GM23338 (cell line): ENCODE results near the gene MYORG. TPM values are rescaled to one million over a fixed set of nuclear protein-coding genes. Genes with fewer than 3 reads are reported as not detected.

ENCODE experiments used
- ATAC-seq: fragments of 200-7000 bp; cut with Tn5 transposase; 3 replicates; pipeline ENCODE4 v1.9.1; 2020
- DNase-seq: peaks from one replicate; pipeline ENCODE4 v3.0.0-alpha.2; 2015; ENCODE audit warnings: low spot score
- H2AFZ ChIP-seq: fragments of 200-600 bp; sonication (generic); 2 replicates; pipeline ENCODE4 v1.8.0; 2016; ENCODE audit warnings: antibody characterized with exemption, mild to moderate bottlenecking, moderate library complexity
- H3F3A ChIP-seq: fragments of 200-600 bp; sonication (generic); replicated peaks from 2 replicates; pipeline ENCODE4 v1.8.0; 2017; ENCODE audit warnings: antibody characterized with exemption, mixed run types, low read depth
- H3K27ac ChIP-seq: fragments of 200-600 bp; sonication (generic); 2 replicates; pipeline ENCODE4 v1.6.1; 2016; ENCODE audit warnings: low read depth
- H3K27me3 ChIP-seq: fragments of 200-600 bp; sonication (generic); 2 replicates; pipeline ENCODE4 v1.8.0; 2016; ENCODE audit warnings: mild to moderate bottlenecking, mixed run types, moderate library complexity; ENCODE audit not compliant: insufficient read depth
- H3K36me3 ChIP-seq: fragments of 200-600 bp; sonication (generic); 2 replicates; pipeline ENCODE4 v1.8.0; 2016; ENCODE audit warnings: mild to moderate bottlenecking; ENCODE audit not compliant: insufficient read depth
- H3K4me1 ChIP-seq: fragments of 200-600 bp; sonication (generic); 2 replicates; pipeline ENCODE4 v1.8.0; 2016; ENCODE audit warnings: mild to moderate bottlenecking, moderate library complexity; ENCODE audit not compliant: insufficient read depth
- H3K4me2 ChIP-seq: fragments of 200-600 bp; sonication (generic); 2 replicates; pipeline ENCODE4 v1.7.1; 2017; ENCODE audit warnings: mixed run types
- H3K4me3 ChIP-seq: fragments of 200-600 bp; sonication (generic); 2 replicates; pipeline ENCODE4 v1.6.1; 2016; ENCODE audit warnings: mixed run types
- H3K79me2 ChIP-seq: fragments of 200-600 bp; sonication (generic); replicated peaks from 2 replicates; pipeline ENCODE4 v1.8.0; 2017; ENCODE audit warnings: mild to moderate bottlenecking; ENCODE audit not compliant: insufficient read depth
- H3K9me2 ChIP-seq: fragments of 200-600 bp; sonication (generic); 2 replicates; pipeline ENCODE4 v1.8.0; 2017; ENCODE audit not compliant: insufficient read depth
- H4K20me1 ChIP-seq: fragments of 200-600 bp; sonication (generic); replicated peaks from 2 replicates; pipeline ENCODE4 v1.8.0; 2017; ENCODE audit warnings: mild to moderate bottlenecking; ENCODE audit not compliant: insufficient read depth
- H3K27ac Mint-ChIP-seq: 2 replicates; pipeline ENCODE4 v1.8.0; 2020; ENCODE audit warnings: inconsistent platforms, mild to moderate bottlenecking, moderate library complexity, mixed read lengths
- H3K27me3 Mint-ChIP-seq: 3 replicates; pipeline ENCODE4 v1.8.0; 2022; ENCODE audit warnings: low read depth, mild to moderate bottlenecking, moderate library complexity, mixed read lengths, inconsistent platforms; ENCODE audit not compliant: insufficient read depth, poor library complexity
- H3K36me3 Mint-ChIP-seq: 3 replicates; pipeline ENCODE4 v1.8.0; 2021; ENCODE audit warnings: low read depth, mild to moderate bottlenecking, inconsistent platforms, moderate library complexity, mixed read lengths
- H3K4me1 Mint-ChIP-seq: 3 replicates; pipeline ENCODE4 v1.8.0; 2020; ENCODE audit warnings: mild to moderate bottlenecking, inconsistent platforms, mixed read lengths
- H3K4me3 Mint-ChIP-seq: 3 replicates; pipeline ENCODE4 v1.8.0; 2021; ENCODE audit warnings: moderate library complexity, mild to moderate bottlenecking, inconsistent platforms, mixed read lengths
- H3K9me3 Mint-ChIP-seq: 3 replicates; pipeline ENCODE4 v1.8.0; 2020; ENCODE audit warnings: moderate library complexity, mild to moderate bottlenecking, inconsistent platforms, mixed read lengths
- CREB1 ChIP-seq: fragments of 250-450 bp; sonication (Bioruptor Pico); IDR thresholded peaks from 2 replicates; pipeline ENCODE4 v1.5.0; 2020; ENCODE audit warnings: low read depth, mild to moderate bottlenecking, moderate library complexity
- EZH2 ChIP-seq: fragments of 200-600 bp; sonication (generic); IDR thresholded peaks from one replicate; pipeline ENCODE4 v1.8.0; 2017; ENCODE audit warnings: antibody characterized with exemption, mild to moderate bottlenecking, low read depth; ENCODE audit not compliant: unreplicated experiment
- EZH2phosphoT487 ChIP-seq: fragments of 200-600 bp; sonication (generic); IDR thresholded peaks from one replicate; pipeline ENCODE4 v1.8.1; 2018; ENCODE audit warnings: antibody characterized with exemption; ENCODE audit not compliant: unreplicated experiment
- JUNB ChIP-seq: IDR thresholded peaks from one replicate; pipeline ENCODE4 v1.6.1; 2016; ENCODE audit warnings: antibody characterized with exemption; ENCODE audit not compliant: unreplicated experiment
- NANOG ChIP-seq: IDR thresholded peaks from 2 replicates; pipeline ENCODE4 v1.6.1; 2016; ENCODE audit warnings: antibody characterized with exemption, borderline replicate concordance
- POLR2AphosphoS5 ChIP-seq: IDR thresholded peaks from 2 replicates; pipeline ENCODE4 v1.6.1; 2016; ENCODE audit warnings: antibody characterized with exemption, low read depth
- STAT1 ChIP-seq: IDR thresholded peaks from one replicate; pipeline ENCODE4 v1.6.1; 2016; ENCODE audit warnings: antibody characterized with exemption; ENCODE audit not compliant: unreplicated experiment
- ZNF114 ChIP-seq: fragments of 250-450 bp; sonication (Bioruptor Pico); IDR thresholded peaks from 2 replicates; pipeline ENCODE4 v1.5.0; 2020; ENCODE audit warnings: mild to moderate bottlenecking, moderate library complexity
- ZNF331 ChIP-seq: fragments of 250-450 bp; sonication (Bioruptor Pico); IDR thresholded peaks from 2 replicates; pipeline ENCODE4 v1.5.0; 2020; ENCODE audit warnings: low read depth, mild to moderate bottlenecking, moderate library complexity
- polyA plus RNA-seq: library from polyadenylated mRNA; unstranded; fragments of >200 nt; fragmentation: Nextera tagmentation; extraction: Ambion mirVana; gene quantifications from 2 replicates; pipeline ENCODE4 v1.2.1, GENCODE V29; 2016
- total RNA-seq: library from RNA; depleted of rRNA; stranded (reverse); fragments of >200 nt; shearing (Covaris generic); gene quantifications from 2 replicates; pipeline ENCODE4 v1.2.3, GENCODE V29; 2014
- TF ChIP-seq, protein P1 (sequence below): IDR thresholded peaks from one replicate; pipeline ENCODE4 v1.6.1; 2018; ENCODE audit warnings: antibody characterized with exemption; ENCODE audit not compliant: unreplicated experiment
- TF ChIP-seq, protein P2 (sequence below), 2 experiments: fragments of 200-600 bp in 1 of 2; sonication (generic) in 1 of 2; conservative IDR thresholded peaks; 2 replicates each; pipeline versions ENCODE4 v1.5.1 to v1.6.1; 2016 to 2017; ENCODE audit warnings: antibody characterized with exemption in 2 of 2, low read depth in 2 of 2, mild to moderate bottlenecking in 2 of 2, moderate library complexity in 1 of 2
- TF ChIP-seq, protein P3 (sequence below): fragments of 250-450 bp; sonication (Bioruptor Pico); IDR thresholded peaks from 2 replicates; pipeline ENCODE4 v1.5.0; 2020; ENCODE audit warnings: mild to moderate bottlenecking, moderate library complexity
- TF ChIP-seq, protein P4 (sequence below): IDR thresholded peaks from 2 replicates; pipeline ENCODE4 v1.6.1; 2016; ENCODE audit warnings: antibody characterized with exemption

MYORG gene
- total and polyA plus RNA-seq, 2 experiments from 2014 or later, result 1.5 to 7.3 TPM

DNA sequence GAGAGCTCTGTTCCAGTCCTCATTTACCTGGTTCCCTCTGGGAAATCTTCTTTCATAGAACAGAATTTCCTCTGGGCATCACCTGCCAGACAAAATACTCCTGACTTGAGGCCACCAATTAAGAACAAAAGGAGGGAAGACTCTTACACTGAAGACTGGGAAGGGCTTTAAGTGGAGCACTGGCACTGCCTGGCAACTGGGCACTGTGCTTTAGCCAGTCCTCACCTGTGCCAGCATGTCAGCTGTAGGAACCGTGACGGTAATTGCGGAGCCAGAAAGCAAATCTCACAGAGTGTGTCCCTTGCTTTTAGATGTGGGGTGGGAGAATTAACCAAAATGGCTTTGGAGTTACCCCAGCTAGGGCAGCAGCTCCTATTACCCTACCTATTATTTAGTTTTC, 41.0 kb upstream of the MYORG start:
- Histone ChIP-seq H3K27me3 (no peaks in the 10 kb centered on the region), H3F3A (no peaks in the 10 kb centered on the region), H3K79me2 (no peaks in the 10 kb centered on the region), H4K20me1 (no peaks in the 10 kb centered on the region; the same call in none of the 2 replicates), H3K27ac (no peak overlapping the region), H3K9me2 (no peaks in the 10 kb centered on the region), H3K4me3 (no peak overlapping the region), H3K4me1 (peaks cover 12% of the 10 kb centered on the region), H3K36me3 (no peaks in the 10 kb centered on the region), H3K4me2 (no peak overlapping the region), H2AFZ (no peak overlapping the region)
- H3K4me3 Mint-ChIP-seq, result no peak overlapping the region
- peaks cover 15% of the 10 kb centered on the region for H3K4me1 Mint-ChIP-seq
- H3K27me3 Mint-ChIP-seq, result peaks cover 8% of the 10 kb centered on the region
- no peak overlapping the region for H3K27ac Mint-ChIP-seq
- no peaks in the 10 kb centered on the region for H3K9me3 Mint-ChIP-seq
- no peak for ATAC-seq
- H3K36me3 Mint-ChIP-seq, result no peaks in the 10 kb centered on the region
- TF ChIP-seq POLR2AphosphoS5, result no peak
- TF ChIP-seq, protein P1, sequence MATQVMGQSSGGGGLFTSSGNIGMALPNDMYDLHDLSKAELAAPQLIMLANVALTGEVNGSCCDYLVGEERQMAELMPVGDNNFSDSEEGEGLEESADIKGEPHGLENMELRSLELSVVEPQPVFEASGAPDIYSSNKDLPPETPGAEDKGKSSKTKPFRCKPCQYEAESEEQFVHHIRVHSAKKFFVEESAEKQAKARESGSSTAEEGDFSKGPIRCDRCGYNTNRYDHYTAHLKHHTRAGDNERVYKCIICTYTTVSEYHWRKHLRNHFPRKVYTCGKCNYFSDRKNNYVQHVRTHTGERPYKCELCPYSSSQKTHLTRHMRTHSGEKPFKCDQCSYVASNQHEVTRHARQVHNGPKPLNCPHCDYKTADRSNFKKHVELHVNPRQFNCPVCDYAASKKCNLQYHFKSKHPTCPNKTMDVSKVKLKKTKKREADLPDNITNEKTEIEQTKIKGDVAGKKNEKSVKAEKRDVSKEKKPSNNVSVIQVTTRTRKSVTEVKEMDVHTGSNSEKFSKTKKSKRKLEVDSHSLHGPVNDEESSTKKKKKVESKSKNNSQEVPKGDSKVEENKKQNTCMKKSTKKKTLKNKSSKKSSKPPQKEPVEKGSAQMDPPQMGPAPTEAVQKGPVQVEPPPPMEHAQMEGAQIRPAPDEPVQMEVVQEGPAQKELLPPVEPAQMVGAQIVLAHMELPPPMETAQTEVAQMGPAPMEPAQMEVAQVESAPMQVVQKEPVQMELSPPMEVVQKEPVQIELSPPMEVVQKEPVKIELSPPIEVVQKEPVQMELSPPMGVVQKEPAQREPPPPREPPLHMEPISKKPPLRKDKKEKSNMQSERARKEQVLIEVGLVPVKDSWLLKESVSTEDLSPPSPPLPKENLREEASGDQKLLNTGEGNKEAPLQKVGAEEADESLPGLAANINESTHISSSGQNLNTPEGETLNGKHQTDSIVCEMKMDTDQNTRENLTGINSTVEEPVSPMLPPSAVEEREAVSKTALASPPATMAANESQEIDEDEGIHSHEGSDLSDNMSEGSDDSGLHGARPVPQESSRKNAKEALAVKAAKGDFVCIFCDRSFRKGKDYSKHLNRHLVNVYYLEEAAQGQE, result no peak
- TF ChIP-seq ZNF331, result no peak
- TF ChIP-seq, protein P2, sequence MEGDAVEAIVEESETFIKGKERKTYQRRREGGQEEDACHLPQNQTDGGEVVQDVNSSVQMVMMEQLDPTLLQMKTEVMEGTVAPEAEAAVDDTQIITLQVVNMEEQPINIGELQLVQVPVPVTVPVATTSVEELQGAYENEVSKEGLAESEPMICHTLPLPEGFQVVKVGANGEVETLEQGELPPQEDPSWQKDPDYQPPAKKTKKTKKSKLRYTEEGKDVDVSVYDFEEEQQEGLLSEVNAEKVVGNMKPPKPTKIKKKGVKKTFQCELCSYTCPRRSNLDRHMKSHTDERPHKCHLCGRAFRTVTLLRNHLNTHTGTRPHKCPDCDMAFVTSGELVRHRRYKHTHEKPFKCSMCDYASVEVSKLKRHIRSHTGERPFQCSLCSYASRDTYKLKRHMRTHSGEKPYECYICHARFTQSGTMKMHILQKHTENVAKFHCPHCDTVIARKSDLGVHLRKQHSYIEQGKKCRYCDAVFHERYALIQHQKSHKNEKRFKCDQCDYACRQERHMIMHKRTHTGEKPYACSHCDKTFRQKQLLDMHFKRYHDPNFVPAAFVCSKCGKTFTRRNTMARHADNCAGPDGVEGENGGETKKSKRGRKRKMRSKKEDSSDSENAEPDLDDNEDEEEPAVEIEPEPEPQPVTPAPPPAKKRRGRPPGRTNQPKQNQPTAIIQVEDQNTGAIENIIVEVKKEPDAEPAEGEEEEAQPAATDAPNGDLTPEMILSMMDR (conservative IDR thresholded peaks at IDR 0.05; ENCODE audit: low read depth in 2 of 2), result no peak
- TF ChIP-seq EZH2phosphoT487, result no peak
- no peak for TF ChIP-seq STAT1
- TF ChIP-seq ZNF114 (CRISPR knock-in tag), result no peak
- TF ChIP-seq, protein P3, sequence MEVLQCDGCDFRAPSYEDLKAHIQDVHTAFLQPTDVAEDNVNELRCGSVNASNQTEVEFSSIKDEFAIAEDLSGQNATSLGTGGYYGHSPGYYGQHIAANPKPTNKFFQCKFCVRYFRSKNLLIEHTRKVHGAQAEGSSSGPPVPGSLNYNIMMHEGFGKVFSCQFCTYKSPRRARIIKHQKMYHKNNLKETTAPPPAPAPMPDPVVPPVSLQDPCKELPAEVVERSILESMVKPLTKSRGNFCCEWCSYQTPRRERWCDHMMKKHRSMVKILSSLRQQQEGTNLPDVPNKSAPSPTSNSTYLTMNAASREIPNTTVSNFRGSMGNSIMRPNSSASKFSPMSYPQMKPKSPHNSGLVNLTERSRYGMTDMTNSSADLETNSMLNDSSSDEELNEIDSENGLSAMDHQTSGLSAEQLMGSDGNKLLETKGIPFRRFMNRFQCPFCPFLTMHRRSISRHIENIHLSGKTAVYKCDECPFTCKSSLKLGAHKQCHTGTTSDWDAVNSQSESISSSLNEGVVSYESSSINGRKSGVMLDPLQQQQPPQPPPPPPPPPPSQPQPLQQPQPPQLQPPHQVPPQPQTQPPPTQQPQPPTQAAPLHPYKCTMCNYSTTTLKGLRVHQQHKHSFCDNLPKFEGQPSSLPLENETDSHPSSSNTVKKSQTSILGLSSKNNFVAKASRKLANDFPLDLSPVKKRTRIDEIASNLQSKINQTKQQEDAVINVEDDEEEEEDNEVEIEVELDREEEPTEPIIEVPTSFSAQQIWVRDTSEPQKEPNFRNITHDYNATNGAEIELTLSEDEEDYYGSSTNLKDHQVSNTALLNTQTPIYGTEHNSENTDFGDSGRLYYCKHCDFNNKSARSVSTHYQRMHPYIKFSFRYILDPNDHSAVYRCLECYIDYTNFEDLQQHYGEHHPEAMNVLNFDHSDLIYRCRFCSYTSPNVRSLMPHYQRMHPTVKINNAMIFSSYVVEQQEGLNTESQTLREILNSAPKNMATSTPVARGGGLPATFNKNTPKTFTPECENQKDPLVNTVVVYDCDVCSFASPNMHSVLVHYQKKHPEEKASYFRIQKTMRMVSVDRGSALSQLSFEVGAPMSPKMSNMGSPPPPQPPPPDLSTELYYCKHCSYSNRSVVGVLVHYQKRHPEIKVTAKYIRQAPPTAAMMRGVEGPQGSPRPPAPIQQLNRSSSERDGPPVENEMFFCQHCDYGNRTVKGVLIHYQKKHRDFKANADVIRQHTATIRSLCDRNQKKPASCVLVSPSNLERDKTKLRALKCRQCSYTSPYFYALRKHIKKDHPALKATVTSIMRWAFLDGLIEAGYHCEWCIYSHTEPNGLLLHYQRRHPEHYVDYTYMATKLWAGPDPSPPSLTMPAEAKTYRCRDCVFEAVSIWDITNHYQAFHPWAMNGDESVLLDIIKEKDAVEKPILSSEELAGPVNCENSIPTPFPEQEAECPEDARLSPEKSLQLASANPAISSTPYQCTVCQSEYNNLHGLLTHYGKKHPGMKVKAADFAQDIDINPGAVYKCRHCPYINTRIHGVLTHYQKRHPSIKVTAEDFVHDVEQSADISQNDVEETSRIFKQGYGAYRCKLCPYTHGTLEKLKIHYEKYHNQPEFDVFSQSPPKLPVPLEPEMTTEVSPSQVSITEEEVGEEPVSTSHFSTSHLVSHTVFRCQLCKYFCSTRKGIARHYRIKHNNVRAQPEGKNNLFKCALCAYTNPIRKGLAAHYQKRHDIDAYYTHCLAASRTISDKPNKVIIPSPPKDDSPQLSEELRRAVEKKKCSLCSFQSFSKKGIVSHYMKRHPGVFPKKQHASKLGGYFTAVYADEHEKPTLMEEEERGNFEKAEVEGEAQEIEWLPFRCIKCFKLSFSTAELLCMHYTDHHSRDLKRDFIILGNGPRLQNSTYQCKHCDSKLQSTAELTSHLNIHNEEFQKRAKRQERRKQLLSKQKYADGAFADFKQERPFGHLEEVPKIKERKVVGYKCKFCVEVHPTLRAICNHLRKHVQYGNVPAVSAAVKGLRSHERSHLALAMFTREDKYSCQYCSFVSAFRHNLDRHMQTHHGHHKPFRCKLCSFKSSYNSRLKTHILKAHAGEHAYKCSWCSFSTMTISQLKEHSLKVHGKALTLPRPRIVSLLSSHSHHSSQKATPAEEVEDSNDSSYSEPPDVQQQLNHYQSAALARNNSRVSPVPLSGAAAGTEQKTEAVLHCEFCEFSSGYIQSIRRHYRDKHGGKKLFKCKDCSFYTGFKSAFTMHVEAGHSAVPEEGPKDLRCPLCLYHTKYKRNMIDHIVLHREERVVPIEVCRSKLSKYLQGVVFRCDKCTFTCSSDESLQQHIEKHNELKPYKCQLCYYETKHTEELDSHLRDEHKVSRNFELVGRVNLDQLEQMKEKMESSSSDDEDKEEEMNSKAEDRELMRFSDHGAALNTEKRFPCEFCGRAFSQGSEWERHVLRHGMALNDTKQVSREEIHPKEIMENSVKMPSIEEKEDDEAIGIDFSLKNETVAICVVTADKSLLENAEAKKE (CRISPR knock-in tag), result no peak
- TF ChIP-seq, protein P4, sequence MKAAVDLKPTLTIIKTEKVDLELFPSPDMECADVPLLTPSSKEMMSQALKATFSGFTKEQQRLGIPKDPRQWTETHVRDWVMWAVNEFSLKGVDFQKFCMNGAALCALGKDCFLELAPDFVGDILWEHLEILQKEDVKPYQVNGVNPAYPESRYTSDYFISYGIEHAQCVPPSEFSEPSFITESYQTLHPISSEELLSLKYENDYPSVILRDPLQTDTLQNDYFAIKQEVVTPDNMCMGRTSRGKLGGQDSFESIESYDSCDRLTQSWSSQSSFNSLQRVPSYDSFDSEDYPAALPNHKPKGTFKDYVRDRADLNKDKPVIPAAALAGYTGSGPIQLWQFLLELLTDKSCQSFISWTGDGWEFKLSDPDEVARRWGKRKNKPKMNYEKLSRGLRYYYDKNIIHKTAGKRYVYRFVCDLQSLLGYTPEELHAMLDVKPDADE, result no peak
- TF ChIP-seq JUNB, result no peak
- TF ChIP-seq CREB1 (CRISPR knock-in tag), result no peak
- no peak for TF ChIP-seq NANOG
- no peak for TF ChIP-seq EZH2
- DNase-seq, result no peak
